ENCODE results near the gene EFCAB9.

DNA sequence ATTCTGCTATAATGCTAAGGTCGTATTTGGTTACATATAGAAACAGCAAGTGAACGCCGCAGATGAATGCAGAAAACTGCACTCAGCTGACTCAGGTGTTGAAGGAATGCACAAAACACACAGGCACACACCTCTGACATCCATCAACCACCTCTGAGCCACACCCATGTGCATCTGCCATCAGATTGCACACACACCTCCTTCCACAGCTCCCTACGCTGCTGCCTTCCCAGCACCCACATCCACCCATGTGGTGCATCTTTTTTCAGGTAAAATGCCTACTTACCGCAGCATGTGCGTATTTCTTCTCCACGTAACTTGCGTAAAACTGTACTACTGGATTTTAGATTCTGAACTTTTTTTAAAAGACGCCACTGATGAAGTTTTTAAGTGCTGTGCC, 13.0 kb upstream of the EFCAB9 start:
- TF ChIP-seq, protein P1, sequence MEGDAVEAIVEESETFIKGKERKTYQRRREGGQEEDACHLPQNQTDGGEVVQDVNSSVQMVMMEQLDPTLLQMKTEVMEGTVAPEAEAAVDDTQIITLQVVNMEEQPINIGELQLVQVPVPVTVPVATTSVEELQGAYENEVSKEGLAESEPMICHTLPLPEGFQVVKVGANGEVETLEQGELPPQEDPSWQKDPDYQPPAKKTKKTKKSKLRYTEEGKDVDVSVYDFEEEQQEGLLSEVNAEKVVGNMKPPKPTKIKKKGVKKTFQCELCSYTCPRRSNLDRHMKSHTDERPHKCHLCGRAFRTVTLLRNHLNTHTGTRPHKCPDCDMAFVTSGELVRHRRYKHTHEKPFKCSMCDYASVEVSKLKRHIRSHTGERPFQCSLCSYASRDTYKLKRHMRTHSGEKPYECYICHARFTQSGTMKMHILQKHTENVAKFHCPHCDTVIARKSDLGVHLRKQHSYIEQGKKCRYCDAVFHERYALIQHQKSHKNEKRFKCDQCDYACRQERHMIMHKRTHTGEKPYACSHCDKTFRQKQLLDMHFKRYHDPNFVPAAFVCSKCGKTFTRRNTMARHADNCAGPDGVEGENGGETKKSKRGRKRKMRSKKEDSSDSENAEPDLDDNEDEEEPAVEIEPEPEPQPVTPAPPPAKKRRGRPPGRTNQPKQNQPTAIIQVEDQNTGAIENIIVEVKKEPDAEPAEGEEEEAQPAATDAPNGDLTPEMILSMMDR (IDR thresholded peaks at IDR 0.05; ENCODE audit: low read depth, low read length): no peak
- no peak for TF ChIP-seq EZH2phosphoT487 (IDR thresholded peaks at IDR 0.05; ENCODE audit: low read depth)

Measured in OCI-LY3 (cell line).